Right atrium auricular region (tissue), 2 donors: ENCODE measurements around the gene PNKD. TPM values are rescaled to one million over a fixed set of nuclear protein-coding genes. Genes with fewer than 3 reads are reported as not detected.

Experiments
- DNase-seq: peaks from one replicate; pipeline ENCODE4 v3.0.0-alpha.2; 2019; ENCODE audit warnings: low spot score
- H3K27ac ChIP-seq, 2 donors: fragments of 200-600 bp; sonication (generic); 1 replicate in 1 of 2; 2 replicates in 1 of 2; pipeline ENCODE4 v1.5.1; 2016 to 2019
- H3K27me3 ChIP-seq, 2 donors: fragments of 200-600 bp; sonication (generic); one replicate each; pipeline versions ENCODE4 v1.5.1 to v1.6.0; 2017 to 2019
- H3K36me3 ChIP-seq: fragments of 200-600 bp; sonication (generic); one replicate; pipeline ENCODE4 v1.5.1; 2016
- H3K4me1 ChIP-seq, 2 donors: fragments of 200-600 bp; sonication (generic); one replicate each; pipeline versions ENCODE4 v1.5.1 to v1.6.0; 2017 to 2019
- H3K4me3 ChIP-seq, 2 donors: fragments of 200-600 bp; sonication (generic); 1 replicate in 1 of 2; 2 replicates in 1 of 2; pipeline ENCODE4 v1.5.1; 2017 to 2019; ENCODE audit warnings: mild to moderate bottlenecking in 1 of 2, moderate library complexity in 1 of 2
- H3K9me3 ChIP-seq, 2 donors: fragments of 200-600 bp; sonication (generic); one replicate each; pipeline ENCODE4 v1.5.1; 2019
- CTCF ChIP-seq, 2 donors: fragments of 200-600 bp; sonication (generic); IDR thresholded peaks; one replicate each; pipeline ENCODE4 v1.5.1; 2019; ENCODE audit warnings: antibody characterized with exemption in 2 of 2
- total RNA-seq, 2 donors: library from RNA; depleted of rRNA; stranded (reverse); fragments of >200 nt; gene quantifications; one replicate each; pipeline ENCODE4 v1.1.0, GENCODE V29; 2016

PNKD gene
- total RNA-seq, 2 donors from 2014 or later = 54.5 to 71.4 TPM

GRCh38 chr2:218364196-218364595 lies 93.9 kb downstream of the PNKD start:
- no peaks in the 10 kb centered on the region for H3K36me3 ChIP-seq
- H3K27ac ChIP-seq = no peak overlapping the region

GRCh38 chr2:218366621-218367414 lies 96.5 kb downstream of the PNKD start:
- H3K27ac ChIP-seq = peak overlapping the region; percentile 93 to 95
- H3K4me1 ChIP-seq = peaks cover 0 to 21% of the 10 kb centered on the region in 2 donors
- peak overlapping the region; percentile 50 to 62 for H3K4me3 ChIP-seq
- H3K27me3 ChIP-seq = no peaks in the 10 kb centered on the region
- no peaks in the 10 kb centered on the region for H3K36me3 ChIP-seq
- no peaks in the 10 kb centered on the region for H3K9me3 ChIP-seq
- no peak for TF ChIP-seq CTCF (IDR thresholded peaks at IDR 0.05)
- DNase-seq = no peak

More at GRCh38 chr2:218364196-218364595, 93.9 kb downstream of the PNKD start:
- Histone ChIP-seq H3K4me3 (no peak overlapping the region), H3K27me3 (no peaks in the 10 kb centered on the region), H3K4me1 (peaks cover 0 to 20% of the 10 kb centered on the region in 2 donors), H3K9me3 (no peaks in the 10 kb centered on the region)
- DNase-seq = no peak
- TF ChIP-seq CTCF (IDR thresholded peaks at IDR 0.05) = no peak

- H3K9me3 ChIP-seq = no peaks in the 10 kb centered on the region
- H3K4me3 ChIP-seq = peak overlapping the region; percentile 50 to 62
- peak overlapping the region; percentile 93 to 95 for H3K27ac ChIP-seq
- peaks cover 0 to 21% of the 10 kb centered on the region in 2 donors for H3K4me1 ChIP-seq
- peak in 1 of 2 donors; percentile 43 for TF ChIP-seq CTCF (IDR thresholded peaks at IDR 0.05)
- no peaks in the 10 kb centered on the region for H3K27me3 ChIP-seq
- H3K36me3 ChIP-seq = no peaks in the 10 kb centered on the region
- peak; percentile 90 for DNase-seq
Observed at GRCh38 chr2:218367415-218368149, 97.3 kb downstream of the PNKD start.

- H3K36me3 ChIP-seq = no peaks in the 10 kb centered on the region
- H3K9me3 ChIP-seq = no peaks in the 10 kb centered on the region
- peak overlapping the region; percentile 50 to 62 for H3K4me3 ChIP-seq
- H3K27me3 ChIP-seq = no peaks in the 10 kb centered on the region
- no peak for DNase-seq
- peaks cover 0 to 21% of the 10 kb centered on the region in 2 donors for H3K4me1 ChIP-seq
- TF ChIP-seq CTCF (IDR thresholded peaks at IDR 0.05) = no peak
- H3K27ac ChIP-seq = peak overlapping the region; percentile 93 to 95
Observed at GRCh38 chr2:218368150-218368528, 97.8 kb downstream of the PNKD start.

- H3K4me1 ChIP-seq = peaks cover 0 to 21% of the 10 kb centered on the region in 2 donors
- peak overlapping the region in 1 of 2 donors; percentile 62 for H3K4me3 ChIP-seq
- H3K36me3 ChIP-seq = no peaks in the 10 kb centered on the region
- H3K27ac ChIP-seq = peak overlapping the region; percentile 93 to 95
- peak; percentile 65 for DNase-seq
- no peaks in the 10 kb centered on the region for H3K9me3 ChIP-seq
- peak in 1 of 2 donors; percentile 26 for TF ChIP-seq CTCF (IDR thresholded peaks at IDR 0.05)
- no peaks in the 10 kb centered on the region for H3K27me3 ChIP-seq
Observed at GRCh38 chr2:218368621-218369153, 98.4 kb downstream of the PNKD start.
